ENCODE data around the gene PTPRN2.

DNA sequence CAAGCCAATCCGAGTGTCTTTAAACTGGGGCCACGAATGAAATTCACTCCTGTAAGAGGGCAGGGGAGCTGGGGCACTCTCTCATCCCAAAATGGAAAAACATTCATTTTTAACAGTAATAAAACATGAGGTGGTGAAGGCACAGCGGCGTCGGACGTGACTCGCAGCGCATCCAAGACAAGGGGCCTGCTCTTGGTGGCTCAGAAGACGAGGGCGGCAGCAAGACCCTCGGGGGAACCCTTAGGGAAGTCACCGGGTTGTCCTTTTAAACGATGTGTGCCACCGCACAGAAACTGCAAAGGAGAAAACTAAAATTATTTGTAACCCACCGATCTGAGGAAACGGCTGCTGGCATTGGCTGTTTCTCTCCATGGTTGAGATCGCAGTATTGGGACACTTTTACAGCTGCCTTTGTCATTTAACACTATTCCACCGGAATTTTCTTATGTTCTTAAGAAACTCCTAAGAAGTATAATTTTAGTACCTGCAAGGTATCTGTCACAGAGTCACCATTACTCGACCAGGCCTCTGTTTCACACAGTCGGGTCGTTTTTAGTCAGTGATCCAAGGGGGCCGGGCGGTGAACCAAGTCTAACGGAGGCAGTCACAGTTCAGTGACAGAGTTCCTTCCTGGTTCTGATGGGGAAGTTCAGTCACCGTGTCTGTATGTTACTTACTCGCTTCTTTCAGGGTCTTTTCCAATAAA is 159.3 kb downstream of the PTPRN2 start:
- TF ChIP-seq POLR2AphosphoS5 (IDR thresholded peaks at IDR 0.05; ENCODE audit: low read depth, low read length) (no peak), EZH2phosphoT487 (IDR thresholded peaks at IDR 0.05; ENCODE audit: borderline replicate concordance) (no peak), POLR2A (IDR thresholded peaks at IDR 0.05; ENCODE audit: borderline replicate concordance, extremely low read depth, insufficient read depth, insufficient read length) (no peak), EZH2 (IDR thresholded peaks at IDR 0.05) (no peak), ZFX (IDR thresholded peaks at IDR 0.05) (no peak), SP1 (IDR thresholded peaks at IDR 0.05; ENCODE audit: low read depth) (no peak), YY1 (IDR thresholded peaks at IDR 0.05; ENCODE audit: extremely low read depth, insufficient replicate concordance, low read depth, low read length) (no peak)
- TF ChIP-seq, protein P1, sequence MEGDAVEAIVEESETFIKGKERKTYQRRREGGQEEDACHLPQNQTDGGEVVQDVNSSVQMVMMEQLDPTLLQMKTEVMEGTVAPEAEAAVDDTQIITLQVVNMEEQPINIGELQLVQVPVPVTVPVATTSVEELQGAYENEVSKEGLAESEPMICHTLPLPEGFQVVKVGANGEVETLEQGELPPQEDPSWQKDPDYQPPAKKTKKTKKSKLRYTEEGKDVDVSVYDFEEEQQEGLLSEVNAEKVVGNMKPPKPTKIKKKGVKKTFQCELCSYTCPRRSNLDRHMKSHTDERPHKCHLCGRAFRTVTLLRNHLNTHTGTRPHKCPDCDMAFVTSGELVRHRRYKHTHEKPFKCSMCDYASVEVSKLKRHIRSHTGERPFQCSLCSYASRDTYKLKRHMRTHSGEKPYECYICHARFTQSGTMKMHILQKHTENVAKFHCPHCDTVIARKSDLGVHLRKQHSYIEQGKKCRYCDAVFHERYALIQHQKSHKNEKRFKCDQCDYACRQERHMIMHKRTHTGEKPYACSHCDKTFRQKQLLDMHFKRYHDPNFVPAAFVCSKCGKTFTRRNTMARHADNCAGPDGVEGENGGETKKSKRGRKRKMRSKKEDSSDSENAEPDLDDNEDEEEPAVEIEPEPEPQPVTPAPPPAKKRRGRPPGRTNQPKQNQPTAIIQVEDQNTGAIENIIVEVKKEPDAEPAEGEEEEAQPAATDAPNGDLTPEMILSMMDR (IDR thresholded peaks at IDR 0.05 in 2 of 3, conservative IDR thresholded peaks at IDR 0.05 in 1 of 3; ENCODE audit: borderline replicate concordance in 1 of 3, insufficient read depth in 1 of 3, low read depth in 2 of 3, low read length in 2 of 3) = no peak
- TF ChIP-seq, protein P2, sequence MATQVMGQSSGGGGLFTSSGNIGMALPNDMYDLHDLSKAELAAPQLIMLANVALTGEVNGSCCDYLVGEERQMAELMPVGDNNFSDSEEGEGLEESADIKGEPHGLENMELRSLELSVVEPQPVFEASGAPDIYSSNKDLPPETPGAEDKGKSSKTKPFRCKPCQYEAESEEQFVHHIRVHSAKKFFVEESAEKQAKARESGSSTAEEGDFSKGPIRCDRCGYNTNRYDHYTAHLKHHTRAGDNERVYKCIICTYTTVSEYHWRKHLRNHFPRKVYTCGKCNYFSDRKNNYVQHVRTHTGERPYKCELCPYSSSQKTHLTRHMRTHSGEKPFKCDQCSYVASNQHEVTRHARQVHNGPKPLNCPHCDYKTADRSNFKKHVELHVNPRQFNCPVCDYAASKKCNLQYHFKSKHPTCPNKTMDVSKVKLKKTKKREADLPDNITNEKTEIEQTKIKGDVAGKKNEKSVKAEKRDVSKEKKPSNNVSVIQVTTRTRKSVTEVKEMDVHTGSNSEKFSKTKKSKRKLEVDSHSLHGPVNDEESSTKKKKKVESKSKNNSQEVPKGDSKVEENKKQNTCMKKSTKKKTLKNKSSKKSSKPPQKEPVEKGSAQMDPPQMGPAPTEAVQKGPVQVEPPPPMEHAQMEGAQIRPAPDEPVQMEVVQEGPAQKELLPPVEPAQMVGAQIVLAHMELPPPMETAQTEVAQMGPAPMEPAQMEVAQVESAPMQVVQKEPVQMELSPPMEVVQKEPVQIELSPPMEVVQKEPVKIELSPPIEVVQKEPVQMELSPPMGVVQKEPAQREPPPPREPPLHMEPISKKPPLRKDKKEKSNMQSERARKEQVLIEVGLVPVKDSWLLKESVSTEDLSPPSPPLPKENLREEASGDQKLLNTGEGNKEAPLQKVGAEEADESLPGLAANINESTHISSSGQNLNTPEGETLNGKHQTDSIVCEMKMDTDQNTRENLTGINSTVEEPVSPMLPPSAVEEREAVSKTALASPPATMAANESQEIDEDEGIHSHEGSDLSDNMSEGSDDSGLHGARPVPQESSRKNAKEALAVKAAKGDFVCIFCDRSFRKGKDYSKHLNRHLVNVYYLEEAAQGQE (IDR thresholded peaks at IDR 0.05; ENCODE audit: low read depth) = no peak
- TF ChIP-seq, protein P3, sequence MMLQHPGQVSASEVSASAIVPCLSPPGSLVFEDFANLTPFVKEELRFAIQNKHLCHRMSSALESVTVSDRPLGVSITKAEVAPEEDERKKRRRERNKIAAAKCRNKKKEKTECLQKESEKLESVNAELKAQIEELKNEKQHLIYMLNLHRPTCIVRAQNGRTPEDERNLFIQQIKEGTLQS (IDR thresholded peaks at IDR 0.05) = no peak
